Caco-2 (cell line): ENCODE results near the gene PACS1. TPM values are rescaled to one million over a fixed set of nuclear protein-coding genes. Genes with fewer than 3 reads are reported as not detected.

ENCODE experiments used
- BruUV-seq: library from RNA; stranded (reverse); fragments of 400-500 nt; replicated peaks from 2 replicates; lab custom pipeline; 2021; lab: Mats Ljungman, UMichigan
- CTCF ChIA-PET: fragments of 300-600 bp; sonication (Branson Sonifier 250); formaldehyde crosslinking; loops from one replicate; lab custom pipeline; 2022; ENCODE audit warnings: antibody characterized with exemption; lab: Charles Lee
- POLR2A ChIA-PET: fragments of 300-600 bp; sonication (Branson Sonifier 250); formaldehyde crosslinking; loops from one replicate; lab custom pipeline; 2022; ENCODE audit warnings: antibody characterized with exemption; lab: Charles Lee
- DNase-seq, 2 experiments: peaks; one replicate each; pipeline versions ENCODE4 v3.0.0 to v3.0.0-alpha.2; 2020 to 2022
- H3K27me3 ChIP-seq: replicated peaks from 2 replicates; pipeline ENCODE4 v1.6.0; 2011; ENCODE audit warnings: low read length; ENCODE audit not compliant: control insufficient read depth, insufficient read depth
- H3K36me3 ChIP-seq: 2 replicates; pipeline ENCODE4 v1.5.1; 2011; ENCODE audit warnings: low read length; ENCODE audit not compliant: control insufficient read depth, insufficient read depth
- H3K4me1 ChIP-seq: fragments of 250-450 bp; sonication (Bioruptor Pico); 2 replicates; pipeline ENCODE4 v1.5.1; 2020; ENCODE audit warnings: mild to moderate bottlenecking
- H3K4me3 ChIP-seq: 2 replicates; pipeline ENCODE4 v1.5.1; 2011; ENCODE audit warnings: low read depth, mild to moderate bottlenecking, control low read depth, low read length
- H3K9me3 ChIP-seq: fragments of 250-450 bp; sonication (Bioruptor Pico); 2 replicates; pipeline ENCODE4 v1.5.1; 2020; ENCODE audit warnings: mild to moderate bottlenecking, moderate library complexity
- H3K27ac Mint-ChIP-seq: one replicate; pipeline ENCODE4 v1.8.0; 2022; ENCODE audit warnings: mixed read lengths; ENCODE audit not compliant: unreplicated experiment
- H3K27me3 Mint-ChIP-seq: one replicate; pipeline ENCODE4 v1.8.0; 2022; ENCODE audit warnings: mixed read lengths; ENCODE audit not compliant: insufficient read depth, unreplicated experiment
- H3K36me3 Mint-ChIP-seq: one replicate; pipeline ENCODE4 v1.8.0; 2022; ENCODE audit warnings: mild to moderate bottlenecking, mixed read lengths; ENCODE audit not compliant: insufficient read depth, unreplicated experiment
- H3K4me1 Mint-ChIP-seq: one replicate; pipeline ENCODE4 v1.8.0; 2022; ENCODE audit warnings: low read depth, mixed read lengths; ENCODE audit not compliant: unreplicated experiment
- H3K4me3 Mint-ChIP-seq: one replicate; pipeline ENCODE4 v1.8.0; 2022; ENCODE audit warnings: mild to moderate bottlenecking, moderate library complexity, mixed read lengths; ENCODE audit not compliant: unreplicated experiment
- H3K9me3 Mint-ChIP-seq: one replicate; pipeline ENCODE4 v1.8.0; 2022; ENCODE audit warnings: mixed read lengths; ENCODE audit not compliant: unreplicated experiment
- intact Hi-C: fragments of 100-400 bp; cut with micrococcal nuclease; formaldehyde crosslinking; loops from one replicate; pipeline ENCODE4 v1.10.0; 2022; ENCODE audit not compliant: unreplicated experiment
- total RNA-seq: library from RNA; stranded (reverse); gene quantifications from 2 replicates; pipeline ENCODE4 v1.2.3, GENCODE V29; 2022
- TF ChIP-seq, protein P1 (sequence below), 2 experiments: fragments of 200-600 bp in 1 of 2; IDR thresholded peaks; 1 replicate in 1 of 2; 2 replicates in 1 of 2; pipeline versions ENCODE4 v1.5.1 to v1.8.0; 2011 to 2022; ENCODE audit warnings: antibody characterized with exemption in 1 of 2, control low read depth in 1 of 2, inconsistent platforms in 1 of 2, low read depth in 1 of 2, low read length in 1 of 2, mild to moderate bottlenecking in 1 of 2, moderate library complexity in 1 of 2; ENCODE audit not compliant: insufficient read depth in 1 of 2, severe bottlenecking in 1 of 2, unreplicated experiment in 1 of 2

PACS1 gene
- total RNA-seq, 1 experiment from 2014 or later: 82.2 TPM

DNA sequence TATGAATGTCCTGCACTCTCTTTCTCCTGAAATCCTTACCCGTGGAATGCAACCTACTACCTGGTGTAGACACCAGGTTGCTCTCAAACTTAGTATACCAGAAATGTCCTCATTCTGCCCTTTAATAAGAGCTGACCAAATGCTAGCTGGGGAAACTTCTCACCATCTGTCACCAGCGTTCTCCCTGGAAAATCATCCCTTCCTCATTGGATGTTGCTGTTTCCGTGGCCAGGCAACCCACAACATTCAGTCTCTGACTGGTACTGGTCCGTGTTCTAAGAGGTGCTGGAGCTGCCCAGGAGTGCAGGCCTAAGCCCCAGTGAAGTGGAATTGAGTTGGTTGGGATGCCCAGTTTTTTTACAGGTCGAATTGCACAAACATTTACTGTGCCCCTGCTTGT lies 157.6 kb downstream of the PACS1 start:
- no peak for DNase-seq
- TF ChIP-seq, protein P1, sequence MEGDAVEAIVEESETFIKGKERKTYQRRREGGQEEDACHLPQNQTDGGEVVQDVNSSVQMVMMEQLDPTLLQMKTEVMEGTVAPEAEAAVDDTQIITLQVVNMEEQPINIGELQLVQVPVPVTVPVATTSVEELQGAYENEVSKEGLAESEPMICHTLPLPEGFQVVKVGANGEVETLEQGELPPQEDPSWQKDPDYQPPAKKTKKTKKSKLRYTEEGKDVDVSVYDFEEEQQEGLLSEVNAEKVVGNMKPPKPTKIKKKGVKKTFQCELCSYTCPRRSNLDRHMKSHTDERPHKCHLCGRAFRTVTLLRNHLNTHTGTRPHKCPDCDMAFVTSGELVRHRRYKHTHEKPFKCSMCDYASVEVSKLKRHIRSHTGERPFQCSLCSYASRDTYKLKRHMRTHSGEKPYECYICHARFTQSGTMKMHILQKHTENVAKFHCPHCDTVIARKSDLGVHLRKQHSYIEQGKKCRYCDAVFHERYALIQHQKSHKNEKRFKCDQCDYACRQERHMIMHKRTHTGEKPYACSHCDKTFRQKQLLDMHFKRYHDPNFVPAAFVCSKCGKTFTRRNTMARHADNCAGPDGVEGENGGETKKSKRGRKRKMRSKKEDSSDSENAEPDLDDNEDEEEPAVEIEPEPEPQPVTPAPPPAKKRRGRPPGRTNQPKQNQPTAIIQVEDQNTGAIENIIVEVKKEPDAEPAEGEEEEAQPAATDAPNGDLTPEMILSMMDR (IDR thresholded peaks at IDR 0.05; ENCODE audit: insufficient read depth in 1 of 2, low read depth in 1 of 2, low read length in 1 of 2, severe bottlenecking in 1 of 2, unreplicated experiment in 1 of 2): no peak
- H3K4me3 Mint-ChIP-seq: no peak overlapping the region
- Histone ChIP-seq H3K36me3 (no peaks in the 10 kb centered on the region; the same call in 1 of the 2 replicates), H3K4me3 (no peak overlapping the region), H3K27me3 (no peaks in the 10 kb centered on the region), H3K9me3 (no peaks in the 10 kb centered on the region), H3K4me1 (no peaks in the 10 kb centered on the region)
- no peaks in the 10 kb centered on the region for H3K27me3 Mint-ChIP-seq
- peaks cover 65% of the 10 kb centered on the region for H3K36me3 Mint-ChIP-seq
- no peaks in the 10 kb centered on the region for H3K9me3 Mint-ChIP-seq
- POLR2A ChIA-PET: no interaction called here
- intact Hi-C loops: no loop called here
- CTCF ChIA-PET: interaction anchor here (1.0 kb wide), 1 partner anchor 31 kb away, joined by 3 read pairs; no protein-coding TSS in a partner anchor
- peaks cover under 1% of the 10 kb centered on the region for H3K4me1 Mint-ChIP-seq
- peak overlapping the region; percentile 76 for H3K27ac Mint-ChIP-seq
- BruUV-seq: no TSS peak

DNA sequence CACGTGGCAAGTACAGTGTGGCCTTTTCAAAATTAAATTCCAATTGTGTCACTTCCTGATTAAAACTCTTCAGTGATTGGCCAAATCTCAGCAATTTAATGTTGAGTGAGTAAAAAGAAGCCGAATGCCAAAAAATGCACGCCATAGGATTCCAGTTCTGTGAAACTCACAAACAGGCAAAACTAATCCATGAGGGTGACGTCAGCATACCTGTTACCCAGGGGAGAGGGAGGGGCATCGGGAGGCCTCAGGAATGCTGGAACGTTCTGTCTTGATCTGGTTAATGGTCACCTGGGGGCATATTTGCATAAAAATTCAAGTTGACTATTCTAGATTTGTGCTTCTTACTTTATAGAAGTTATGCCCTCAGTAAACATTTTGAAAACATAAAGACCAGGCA lies 158.4 kb downstream of the PACS1 start:
- H3K4me1 Mint-ChIP-seq: no peaks in the 10 kb centered on the region
- Histone ChIP-seq H3K9me3 (no peaks in the 10 kb centered on the region), H3K4me1 (no peaks in the 10 kb centered on the region), H3K36me3 (no peaks in the 10 kb centered on the region; the same call in 1 of the 2 replicates), H3K4me3 (no peak overlapping the region), H3K27me3 (no peaks in the 10 kb centered on the region)
- TF ChIP-seq, protein P1 (IDR thresholded peaks at IDR 0.05; ENCODE audit: insufficient read depth in 1 of 2, low read depth in 1 of 2, low read length in 1 of 2, severe bottlenecking in 1 of 2, unreplicated experiment in 1 of 2): no peak
- H3K27me3 Mint-ChIP-seq: no peaks in the 10 kb centered on the region
- BruUV-seq: no TSS peak
- ChIA-PET POLR2A (interaction anchor here (0.5 kb wide), 1 partner anchor 39 kb away, joined by 3 read pairs; no protein-coding TSS in a partner anchor), CTCF (interaction anchor here (1.0 kb wide), 1 partner anchor 30 kb away, joined by 3 read pairs; no protein-coding TSS in a partner anchor)
- intact Hi-C loops: no loop called here
- H3K9me3 Mint-ChIP-seq: no peaks in the 10 kb centered on the region
- peak overlapping the region; percentile 76 for H3K27ac Mint-ChIP-seq
- H3K36me3 Mint-ChIP-seq: peaks cover 71% of the 10 kb centered on the region
- peak in 1 of 2 experiments; percentile 57 for DNase-seq
- no peak overlapping the region for H3K4me3 Mint-ChIP-seq

DNA sequence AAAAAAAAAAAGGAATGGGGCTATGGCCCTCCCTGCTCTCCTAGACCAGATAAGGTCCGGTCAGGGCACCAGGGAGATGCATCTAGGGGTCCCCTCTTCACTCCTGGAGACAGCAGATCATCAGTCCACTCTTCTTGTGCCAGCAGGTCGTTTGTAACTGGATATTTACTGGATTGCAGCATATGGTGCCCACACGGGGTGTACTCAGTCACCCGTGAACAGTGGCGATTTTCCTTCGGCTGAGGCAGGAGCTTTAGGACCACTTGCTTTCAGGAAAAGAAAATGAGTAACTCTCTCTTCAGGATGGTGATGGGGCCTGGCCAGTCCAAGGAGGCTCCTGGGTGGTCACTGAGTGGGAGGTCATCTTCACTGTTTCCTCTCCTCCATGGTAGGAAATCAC lies 160.1 kb downstream of the PACS1 start:
- intact Hi-C loops: no loop called here
- peaks cover 75% of the 10 kb centered on the region for H3K36me3 Mint-ChIP-seq
- no peak overlapping the region for H3K27ac Mint-ChIP-seq
- CTCF ChIA-PET: no interaction called here
- H3K27me3 ChIP-seq: no peaks in the 10 kb centered on the region
- H3K4me1 ChIP-seq: no peaks in the 10 kb centered on the region
- no peaks in the 10 kb centered on the region for H3K9me3 Mint-ChIP-seq
- H3K4me3 Mint-ChIP-seq: no peak overlapping the region
- TF ChIP-seq, protein P1 (IDR thresholded peaks at IDR 0.05; ENCODE audit: insufficient read depth in 1 of 2, low read depth in 1 of 2, low read length in 1 of 2, severe bottlenecking in 1 of 2, unreplicated experiment in 1 of 2): no peak
- no peak overlapping the region for H3K4me3 ChIP-seq
- POLR2A ChIA-PET: no interaction called here
- BruUV-seq: no TSS peak
- no peaks in the 10 kb centered on the region for H3K9me3 ChIP-seq
- H3K4me1 Mint-ChIP-seq: no peaks in the 10 kb centered on the region
- DNase-seq: no peak
- no peaks in the 10 kb centered on the region; the same call in 1 of the 2 replicates for H3K36me3 ChIP-seq
- H3K27me3 Mint-ChIP-seq: no peaks in the 10 kb centered on the region
